GM08714 (cell line): ENCODE measurements around the gene TIMM17B.

Experiments used
- H3K4me3 ChIP-seq: fragments of 200-500 bp; sonication (Bioruptor generic); 2 replicates; pipeline ENCODE4 v1.5.1; 2014; ENCODE audit warnings: mild to moderate bottlenecking, low read length, inconsistent platforms
- ZNF274 ChIP-seq: IDR thresholded peaks from 2 replicates; pipeline ENCODE4 v1.6.1; 2012; ENCODE audit warnings: mild to moderate bottlenecking, low read depth, low read length

Gene TIMM17B

GRCh38 chrX:48911412-48912182 is 14.0 kb upstream of the TIMM17B start, which contains the start of gene SLC35A2:
Gene SLC35A2, minus strand, starts transcription at chrX:48911646. Its CDS starts 10 bp downstream, at chrX:48911636.
- peak within 1 kb of the TSS; percentile 96 for H3K4me3 ChIP-seq
- no peak for TF ChIP-seq ZNF274

GRCh38 chrX:48910926-48911411 is 13.4 kb upstream of the TIMM17B start:
- peak overlapping the region; percentile 96 for H3K4me3 ChIP-seq
- no peak for TF ChIP-seq ZNF274

GRCh38 chrX:48909703-48910294 is 12.2 kb upstream of the TIMM17B start:
- H3K4me3 ChIP-seq, result no peak overlapping the region
- no peak for TF ChIP-seq ZNF274

- no peak for TF ChIP-seq ZNF274
Observed at GRCh38 chrX:48908600-48908999, 11.0 kb upstream of the TIMM17B start.

GRCh38 chrX:48905090-48905790 is 7.7 kb upstream of the TIMM17B start:
- no peak overlapping the region for H3K4me3 ChIP-seq
- no peak for TF ChIP-seq ZNF274

More at GRCh38 chrX:48908600-48908999, 11.0 kb upstream of the TIMM17B start:
- H3K4me3 ChIP-seq, result no peak overlapping the region

GRCh38 chrX:48904626-48905025 is 7.1 kb upstream of the TIMM17B start:
- no peak overlapping the region for H3K4me3 ChIP-seq
- no peak for TF ChIP-seq ZNF274

- TF ChIP-seq ZNF274, result no peak
- no peak overlapping the region for H3K4me3 ChIP-seq
Observed at GRCh38 chrX:48904180-48904579, 6.6 kb upstream of the TIMM17B start.

GRCh38 chrX:48903290-48903689 is 5.7 kb upstream of the TIMM17B start:
- TF ChIP-seq ZNF274, result no peak
- H3K4me3 ChIP-seq, result no peak overlapping the region

- TF ChIP-seq ZNF274, result no peak
- H3K4me3 ChIP-seq, result no peak overlapping the region
Observed at GRCh38 chrX:48902776-48903175, 5.2 kb upstream of the TIMM17B start.

- no peak overlapping the region for H3K4me3 ChIP-seq
- TF ChIP-seq ZNF274, result no peak
Observed at GRCh38 chrX:48902135-48902534, 4.6 kb upstream of the TIMM17B start.

GRCh38 chrX:48901069-48901468 is 3.5 kb upstream of the TIMM17B start:
- TF ChIP-seq ZNF274, result no peak
- no peak overlapping the region for H3K4me3 ChIP-seq

GRCh38 chrX:48899078-48899410 is 1.5 kb upstream of the TIMM17B start:
- H3K4me3 ChIP-seq, result peak overlapping the region; percentile 84; the same call in 1 of the 2 replicates
- no peak for TF ChIP-seq ZNF274

GRCh38 chrX:48897157-48897624 is 377 bp downstream of the TIMM17B start:
- peak overlapping the region; percentile 80 for H3K4me3 ChIP-seq
- no peak for TF ChIP-seq ZNF274

- no peak for TF ChIP-seq ZNF274
- H3K4me3 ChIP-seq, result peak overlapping the region; percentile 80
Observed at GRCh38 chrX:48896611-48897011, 957 bp downstream of the TIMM17B start.

- H3K4me3 ChIP-seq, result no peak overlapping the region
- no peak for TF ChIP-seq ZNF274
Observed at GRCh38 chrX:48894891-48895290, 2.7 kb downstream of the TIMM17B start.
